ENCODE measurements around the gene SLC22A15.
"Not testable (repeated sequence)": the region's sequence is repeated elsewhere in the genome, so short reads cannot be mapped to it uniquely, and the experiment has no call there.

The SLC22A15 gene

GRCh38 chr1:115982400-115982799 lies 6.1 kb downstream of the SLC22A15 start:
- no peak for DNase-seq

- DNase-seq: no peak
Measured at GRCh38 chr1:115983584-115983983, 7.3 kb downstream of the SLC22A15 start.

GRCh38 chr1:115987623-115988022 lies 11.3 kb downstream of the SLC22A15 start:
- no peak for DNase-seq

DNA sequence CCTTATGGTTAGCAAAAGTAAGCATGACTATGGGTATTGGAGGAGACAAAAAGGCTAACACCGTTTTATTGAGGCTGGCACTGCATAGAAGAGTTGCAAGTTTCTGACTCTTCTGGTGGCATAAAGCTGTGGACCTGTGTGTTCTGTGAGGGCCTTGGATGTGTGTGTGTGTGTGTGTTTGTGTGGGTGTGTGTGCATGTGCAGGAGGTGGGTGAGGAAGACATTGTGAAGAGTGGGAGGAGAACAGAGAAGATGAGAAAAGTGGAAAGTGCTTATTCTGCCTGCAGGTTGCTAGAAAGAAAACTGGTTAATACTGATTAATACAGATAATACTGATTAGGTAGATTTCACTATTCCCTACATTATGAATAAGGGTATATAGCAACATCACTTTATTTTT lies 12.6 kb downstream of the SLC22A15 start:
- no peak for DNase-seq

DNA sequence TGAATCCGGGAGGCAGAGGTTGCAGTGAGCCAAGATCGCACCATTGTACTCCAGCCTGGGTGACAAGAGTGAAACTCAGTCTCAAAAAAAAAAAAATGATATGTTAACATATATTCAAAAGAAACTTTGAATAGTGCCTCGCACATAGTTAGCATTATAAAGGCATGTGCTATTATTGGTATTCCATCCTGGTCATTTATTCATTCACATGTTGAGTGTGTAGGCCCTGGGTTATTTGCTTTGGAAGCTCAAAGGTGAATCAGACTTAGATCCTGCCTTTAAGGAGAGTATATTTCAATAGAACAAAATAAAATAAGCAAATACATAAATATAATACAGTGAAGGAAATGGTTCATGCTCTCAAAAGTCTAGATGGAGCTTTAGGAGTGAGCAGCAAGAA lies 13.4 kb downstream of the SLC22A15 start:
- no peak for DNase-seq

- DNase-seq: no peak
Measured at GRCh38 chr1:115991909-115992308, 15.6 kb downstream of the SLC22A15 start.

DNA sequence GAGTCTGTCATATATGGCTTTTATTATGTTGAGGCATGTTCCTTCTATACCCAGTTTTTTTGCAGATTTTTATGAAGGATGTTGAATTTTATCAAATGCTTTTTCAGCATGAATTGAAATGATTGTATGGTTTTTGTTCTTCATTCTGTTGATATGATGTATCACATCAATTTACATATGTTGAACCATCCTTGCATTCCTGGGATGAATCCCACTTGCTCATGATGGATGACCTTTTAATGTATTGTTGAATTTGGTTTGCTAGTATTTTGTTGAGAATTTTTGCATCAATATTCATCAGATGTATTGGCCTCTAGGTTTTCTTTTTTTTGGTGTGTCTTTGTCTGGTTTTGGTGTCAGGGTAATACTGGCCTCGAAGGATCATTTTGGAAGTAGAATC lies 21.6 kb downstream of the SLC22A15 start:
- not testable (repeated sequence) for DNase-seq

DNA sequence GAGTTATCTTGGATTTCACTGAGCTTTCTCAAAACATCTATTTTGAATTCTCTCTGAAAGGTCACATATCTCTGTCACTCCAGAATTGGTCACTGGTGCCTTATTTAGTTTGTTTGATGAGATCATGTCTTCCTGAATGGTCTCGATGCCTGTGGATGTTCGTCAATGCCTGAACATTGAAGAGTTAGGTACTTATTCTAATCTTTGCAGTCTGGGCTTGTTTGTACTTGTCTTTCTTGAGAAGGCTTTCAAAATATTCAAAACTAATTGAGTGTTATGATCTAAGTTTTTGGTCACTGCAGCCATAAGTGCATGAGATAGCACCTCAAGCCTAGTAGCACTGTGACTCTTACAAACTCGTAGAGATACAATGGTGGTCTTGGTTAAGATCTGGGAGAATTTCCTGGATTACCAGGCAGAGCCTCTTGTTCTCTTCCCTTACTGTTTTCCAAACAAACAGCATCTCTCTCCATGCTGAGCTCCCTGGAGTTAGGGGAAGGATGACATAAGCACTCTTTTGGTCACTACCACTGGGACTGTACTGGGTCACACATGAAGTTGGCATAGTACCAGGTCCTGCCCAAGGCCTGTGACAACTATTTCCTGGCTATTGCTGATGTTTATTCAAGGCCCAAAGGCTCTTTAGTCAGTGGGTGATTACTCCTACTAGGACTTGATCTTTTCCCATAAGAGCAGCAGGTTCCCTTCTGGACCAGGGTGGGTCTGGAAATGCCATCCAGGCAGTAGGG lies 25.6 kb downstream of the SLC22A15 start:
- no peak for DNase-seq

DNA sequence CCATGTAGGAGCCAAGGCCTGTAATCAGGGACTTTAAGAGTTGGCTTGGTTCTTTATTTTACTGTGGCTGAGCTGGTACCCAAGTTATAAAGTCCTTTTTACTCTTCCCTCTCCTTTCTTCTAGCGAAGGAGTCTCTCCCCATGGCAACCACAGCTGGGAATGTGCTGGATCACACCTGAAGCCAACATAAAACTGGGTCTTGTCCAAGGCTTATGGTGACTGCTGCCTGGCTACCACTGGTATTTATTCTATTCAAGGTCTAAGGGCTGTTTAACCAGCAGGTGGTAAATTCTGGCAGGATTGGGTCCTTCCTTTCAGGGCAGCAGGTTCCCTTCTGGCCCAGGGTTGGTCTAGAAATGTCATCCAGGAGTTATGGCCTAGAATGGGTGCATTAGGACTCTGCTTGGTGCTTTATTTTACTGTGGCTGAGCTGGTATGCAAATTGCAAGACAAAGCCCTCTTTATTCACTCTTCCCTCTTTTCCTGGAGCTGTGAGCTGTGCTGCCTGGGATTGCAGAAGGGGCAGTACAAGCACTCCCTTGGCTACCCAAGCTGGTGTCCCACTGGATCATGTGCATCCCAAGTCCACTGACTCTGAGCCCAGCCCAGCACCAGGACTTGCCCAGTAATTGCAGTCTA lies 26.6 kb downstream of the SLC22A15 start:
- no peak for DNase-seq

DNA sequence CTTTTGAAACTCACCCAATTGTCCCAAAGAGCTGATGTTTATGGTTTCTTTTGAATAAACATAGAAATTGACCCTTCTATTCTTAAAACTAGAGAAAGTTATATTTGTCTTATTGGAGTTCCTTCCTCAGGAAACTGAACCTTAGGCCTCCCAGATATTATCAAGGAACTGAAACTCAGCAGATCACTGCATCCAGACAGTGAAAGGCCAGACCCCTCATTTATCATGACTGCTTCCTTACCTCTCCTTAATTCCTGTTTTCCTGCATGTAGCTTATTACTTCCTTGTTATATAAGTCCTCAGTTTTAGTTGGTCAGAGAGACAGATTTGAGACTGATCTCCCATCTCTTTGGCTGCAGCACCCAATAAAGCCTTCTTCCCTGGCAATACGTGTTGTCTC lies 27.5 kb downstream of the SLC22A15 start:
- DNase-seq: no peak

DNA sequence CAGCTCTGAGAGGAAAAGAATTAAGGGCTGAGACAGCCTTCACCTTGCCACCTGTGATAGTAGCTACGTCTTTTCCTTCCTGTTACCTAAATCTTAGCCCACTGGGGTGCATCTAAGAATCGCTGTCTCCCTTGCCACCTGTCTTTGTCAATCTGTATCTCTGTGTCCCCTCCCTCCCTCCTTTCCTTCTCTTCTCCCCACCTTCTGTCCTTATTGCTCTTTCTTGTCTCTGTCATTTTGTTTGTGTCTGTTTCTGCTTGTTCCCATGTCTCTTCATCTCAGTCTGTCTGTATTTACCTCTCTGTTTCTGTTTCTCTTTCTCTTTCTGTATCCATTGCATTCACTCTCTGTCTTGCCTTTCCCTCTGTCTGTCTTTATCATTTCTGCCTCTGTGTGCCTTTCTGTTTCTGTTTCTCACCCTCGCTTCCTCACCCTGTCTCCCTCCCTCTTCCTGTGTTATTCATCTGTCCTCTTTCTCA lies 30.2 kb downstream of the SLC22A15 start:
- no peak for DNase-seq

GRCh38 chr1:116008656-116009390 lies 32.5 kb downstream of the SLC22A15 start:
- DNase-seq: no peak

DNA sequence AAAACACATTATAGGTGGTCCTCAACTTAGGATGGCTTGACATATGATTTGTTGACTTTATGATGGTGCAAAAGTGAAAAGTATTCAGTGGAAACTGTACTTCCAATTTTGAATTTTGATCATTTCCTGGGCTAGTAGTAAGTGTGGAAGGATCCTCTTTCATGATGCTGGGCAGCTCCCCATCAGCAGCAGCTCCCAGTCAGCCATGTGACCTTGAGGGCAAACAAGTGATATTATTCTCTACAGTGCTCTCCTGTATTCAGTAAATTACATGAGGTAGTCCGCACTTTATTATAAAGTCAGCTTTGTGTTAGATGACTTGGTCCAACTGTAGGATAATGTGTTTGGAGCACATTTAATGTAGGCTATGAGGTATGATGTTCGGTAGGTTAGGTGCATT lies 36.4 kb downstream of the SLC22A15 start:
- DNase-seq: no peak

DNA sequence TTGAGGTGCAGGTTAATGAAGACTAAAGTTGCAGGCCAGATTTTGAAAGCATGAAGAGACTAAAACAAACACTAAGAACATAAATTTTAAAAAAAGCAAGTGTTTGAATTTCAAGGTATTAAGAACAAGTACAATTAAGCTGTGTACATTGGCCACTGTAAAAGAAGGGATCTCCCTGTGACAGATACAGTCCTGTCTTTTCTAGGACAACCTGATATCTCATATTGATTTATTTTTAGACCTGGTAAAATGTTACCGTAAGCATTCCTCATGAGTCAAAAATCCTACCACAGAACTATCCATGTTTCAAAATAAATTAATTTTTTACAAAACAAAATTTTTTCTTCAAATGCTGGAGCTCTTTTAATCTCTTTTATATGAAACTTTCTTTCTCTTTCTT lies 39.4 kb downstream of the SLC22A15 start:
- no peak for DNase-seq

- DNase-seq: no peak
Measured at GRCh38 chr1:116018007-116018406, 41.7 kb downstream of the SLC22A15 start.

DNA sequence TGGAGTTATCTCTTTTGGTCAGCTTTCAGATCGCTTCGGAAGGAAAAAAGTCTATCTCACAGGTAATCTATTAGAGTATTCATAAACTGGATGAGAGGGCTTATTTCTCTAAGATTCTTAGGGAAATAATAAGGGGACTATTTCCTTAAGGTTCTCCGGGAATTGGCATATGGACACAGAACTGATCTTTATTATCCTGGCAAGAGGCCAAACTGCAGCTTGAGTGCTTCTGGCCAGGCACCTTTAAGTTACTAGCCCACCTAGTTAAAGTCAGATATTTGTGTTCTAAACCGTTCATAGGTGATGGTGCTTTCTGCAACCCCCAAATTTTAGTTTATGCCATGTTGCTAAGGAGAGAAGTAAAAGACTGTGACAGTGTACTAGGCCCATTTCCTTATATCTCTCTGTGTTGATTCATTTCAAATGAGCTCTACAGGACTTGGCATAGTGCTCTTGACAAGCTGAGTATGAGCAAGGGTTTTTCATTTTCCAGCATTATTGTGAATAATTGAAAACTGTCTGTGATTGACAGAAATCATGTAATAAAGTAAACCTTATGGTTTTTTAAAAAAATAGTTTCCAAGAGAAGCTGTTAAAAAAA lies 43.4 kb downstream of the SLC22A15 start:
- DNase-seq: no peak

- peak; percentile 64 for DNase-seq
Measured at GRCh38 chr1:116020668-116021272, 44.5 kb downstream of the SLC22A15 start.

- no peak for DNase-seq
Measured at GRCh38 chr1:116024626-116025025, 48.3 kb downstream of the SLC22A15 start.

- no peak for DNase-seq
Measured at GRCh38 chr1:116026631-116027030, 50.3 kb downstream of the SLC22A15 start.

- DNase-seq: no peak
Measured at GRCh38 chr1:116031302-116031835, 55.1 kb downstream of the SLC22A15 start.

DNA sequence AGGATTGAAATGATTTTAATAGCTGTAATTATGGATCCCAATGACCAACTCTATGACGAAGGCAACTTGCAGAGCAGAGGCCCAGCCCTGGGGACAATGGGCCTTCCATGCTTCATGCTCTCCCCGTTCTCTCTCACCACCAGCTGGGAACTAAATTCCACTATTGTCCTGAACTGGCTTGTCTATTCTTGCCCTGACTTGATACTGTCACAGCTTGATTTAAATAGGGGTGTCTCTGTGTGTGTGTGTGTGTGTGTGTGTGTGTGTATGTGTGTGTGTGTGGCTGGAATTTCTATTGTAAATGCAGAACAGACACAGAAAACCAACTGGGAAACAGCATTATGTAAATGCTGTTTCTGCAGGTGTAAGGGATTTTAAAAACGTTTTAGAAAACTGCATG lies 57.0 kb downstream of the SLC22A15 start:
- DNase-seq: no peak

DNA sequence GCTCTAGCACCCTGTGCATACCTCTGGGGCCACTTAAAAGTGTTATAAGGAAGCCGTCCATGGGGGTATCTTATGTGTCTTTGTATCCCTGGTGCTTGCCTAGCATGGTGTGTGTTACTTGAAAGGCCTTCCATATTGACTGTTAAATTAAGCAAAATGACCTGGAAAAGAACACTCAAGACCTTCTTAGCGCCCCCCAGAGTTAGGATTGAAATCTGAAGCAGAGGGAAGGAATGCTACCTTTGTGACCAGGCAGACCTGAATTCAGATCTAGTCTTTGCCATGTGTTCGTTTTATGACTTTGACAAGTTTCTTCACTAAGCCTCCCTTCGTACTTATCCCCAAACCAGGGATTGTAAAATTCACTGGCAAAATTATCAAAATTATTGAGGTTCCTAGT lies 59.9 kb downstream of the SLC22A15 start:
- DNase-seq: no peak

DNA sequence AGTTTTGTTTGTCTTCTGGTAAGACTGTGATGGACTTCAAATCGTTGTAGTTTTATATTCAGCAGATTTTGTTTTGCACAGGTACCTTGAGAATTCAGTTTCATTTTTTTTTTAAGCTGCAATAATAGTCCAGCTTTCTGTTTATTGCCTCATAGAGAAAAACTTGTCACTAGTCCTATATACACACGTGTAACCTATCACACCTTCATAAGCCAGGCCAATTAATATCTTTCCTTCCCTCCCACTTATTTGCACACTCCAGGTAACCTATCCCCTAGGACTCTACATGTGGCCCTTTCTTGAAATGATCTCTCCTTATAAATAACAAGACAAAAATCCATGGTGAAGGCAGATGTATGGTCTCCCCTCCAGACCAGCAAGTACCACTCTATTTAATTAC lies 62.4 kb downstream of the SLC22A15 start:
- DNase-seq: no peak
